ENCODE measurements around the gene FNDC11.

FNDC11 gene

GRCh38 chr20:63540417-63541186 is 13.4 kb upstream of the FNDC11 start:
- no peak for DNase-seq (ENCODE audit: low read depth)

- no peak for DNase-seq (ENCODE audit: low read depth)
Measured at GRCh38 chr20:63541371-63541770, 12.6 kb upstream of the FNDC11 start.

GRCh38 chr20:63542031-63542559 is 11.9 kb upstream of the FNDC11 start:
- no peak for DNase-seq (ENCODE audit: low read depth)

- no peak for DNase-seq (ENCODE audit: low read depth)
Measured at GRCh38 chr20:63542696-63543095, 11.3 kb upstream of the FNDC11 start.

- no peak for DNase-seq (ENCODE audit: low read depth)
Measured at GRCh38 chr20:63543131-63543530, 10.8 kb upstream of the FNDC11 start.

- no peak for DNase-seq (ENCODE audit: low read depth)
Measured at GRCh38 chr20:63543733-63544132, 10.2 kb upstream of the FNDC11 start.

- DNase-seq (ENCODE audit: low read depth): no peak
Measured at GRCh38 chr20:63544241-63544957, 9.6 kb upstream of the FNDC11 start.

GRCh38 chr20:63544958-63545516 is 8.9 kb upstream of the FNDC11 start:
- no peak for DNase-seq (ENCODE audit: low read depth)

GRCh38 chr20:63545814-63546213 is 8.1 kb upstream of the FNDC11 start:
- DNase-seq (ENCODE audit: low read depth): no peak

- no peak for DNase-seq (ENCODE audit: low read depth)
Measured at GRCh38 chr20:63546256-63546955, 7.6 kb upstream of the FNDC11 start.

- DNase-seq (ENCODE audit: low read depth): no peak
Measured at GRCh38 chr20:63546956-63547724, 6.8 kb upstream of the FNDC11 start.

- no peak for DNase-seq (ENCODE audit: low read depth)
Measured at GRCh38 chr20:63547725-63548480, 6.1 kb upstream of the FNDC11 start, which contains the start of gene SRMS. Gene SRMS, minus strand, starts transcription at chr20:63547749. Its CDS starts 286 bp downstream, at chr20:63547463.

- DNase-seq (ENCODE audit: low read depth): no peak
Measured at GRCh38 chr20:63548542-63548941, 5.4 kb upstream of the FNDC11 start.

GRCh38 chr20:63549019-63549418 is 4.9 kb upstream of the FNDC11 start:
- no peak for DNase-seq (ENCODE audit: low read depth)

GRCh38 chr20:63549679-63550282 is 4.2 kb upstream of the FNDC11 start:
- no peak for DNase-seq (ENCODE audit: low read depth)

- DNase-seq (ENCODE audit: low read depth): no peak
Measured at GRCh38 chr20:63551068-63551467, 2.9 kb upstream of the FNDC11 start.

- DNase-seq (ENCODE audit: low read depth): no peak
Measured at GRCh38 chr20:63552481-63553249, 1.3 kb upstream of the FNDC11 start.

- DNase-seq (ENCODE audit: low read depth): peak; percentile 71
Measured at GRCh38 chr20:63553251-63553932, 567 bp upstream of the FNDC11 start.
